Prostate gland (tissue), 2 donors: ENCODE measurements around the gene ANKRD13C.

Experiments
- CTCF ChIP-seq, 4 experiments: fragments of 200-600 bp in 2 of 4; fragments of 450-650 bp in 2 of 4; sonication (generic) in 2 of 4; IDR thresholded peaks; 1 replicate in 3 of 4; 2 replicates in 1 of 4; pipeline ENCODE4 v1.5.1; 2016 to 2019; ENCODE audit warnings: antibody characterized with exemption in 4 of 4, mild to moderate bottlenecking in 2 of 4, moderate library complexity in 2 of 4
- POLR2A ChIP-seq: fragments of 450-650 bp; IDR thresholded peaks from one replicate; pipeline ENCODE4 v1.6.1; 2016; ENCODE audit warnings: antibody characterized with exemption, mild to moderate bottlenecking
- POLR2AphosphoS5 ChIP-seq: sonication (generic); formaldehyde crosslinking; IDR thresholded peaks from one replicate; pipeline ENCODE4 v1.6.1; 2017; ENCODE audit warnings: antibody characterized with exemption

- TF ChIP-seq CTCF (IDR thresholded peaks at IDR 0.05) (no peak), POLR2A (no peak), POLR2AphosphoS5 (no peak)
Observed at GRCh38 chr1:70220517-70221237, 133.8 kb downstream of the ANKRD13C start.
